Thyroid gland (tissue), 4 donors: ENCODE measurements around the gene FGFR4. TPM values are rescaled to one million over a fixed set of nuclear protein-coding genes. Genes with fewer than 3 reads are reported as not detected.

Experiments
- DNase-seq, 2 donors: peaks; one replicate each; pipeline ENCODE4 v3.0.0-alpha.2; 2019
- H3K27ac ChIP-seq, 3 donors: fragments of 200-600 bp; sonication (generic); 1 replicate in 2 of 3; 2 replicates in 1 of 3; pipeline ENCODE4 v1.5.1; 2016 to 2019; ENCODE audit warnings: mild to moderate bottlenecking in 1 of 3, moderate library complexity in 1 of 3
- H3K27me3 ChIP-seq: fragments of 200-600 bp; sonication (generic); one replicate; pipeline ENCODE4 v1.5.1; 2019
- H3K36me3 ChIP-seq, 2 donors: fragments of 200-600 bp; sonication (generic); one replicate each; pipeline ENCODE4 v1.5.1; 2016 to 2019
- H3K4me1 ChIP-seq, 2 donors: fragments of 200-600 bp; sonication (generic); one replicate each; pipeline ENCODE4 v1.5.1; 2017 to 2019
- H3K4me3 ChIP-seq, 3 donors: fragments of 200-600 bp; sonication (generic); replicated peaks in 1 of 3; 1 replicate in 2 of 3; 2 replicates in 1 of 3; pipeline ENCODE4 v1.5.1; 2016; ENCODE audit warnings: mild to moderate bottlenecking in 1 of 3
- H3K9me3 ChIP-seq: fragments of 200-600 bp; sonication (generic); one replicate; pipeline ENCODE4 v1.5.1; 2017
- POLR2A ChIP-seq, 2 donors: fragments of 450-650 bp; IDR thresholded peaks; one replicate each; pipeline ENCODE4 v1.6.1; 2017; ENCODE audit warnings: antibody characterized with exemption in 2 of 2, mild to moderate bottlenecking in 2 of 2, moderate library complexity in 1 of 2
- WGBS, 2 donors: methylation state at CpG; one replicate each; pipeline ENCODE4 v1.1.5; 2017; 5-methylcytosine and 5-hydroxymethylcytosine counted together
- intact Hi-C: fragments of 100-400 bp; cut with DNase I; formaldehyde crosslinking; loops from one replicate; pipeline ENCODE4 v1.15.1; 2023
- total RNA-seq, 4 donors: library from RNA; depleted of rRNA; stranded (reverse); fragments of >200 nt; gene quantifications; one replicate each; pipeline ENCODE4 v1.2.3, GENCODE V29; 2016
- TF ChIP-seq, protein P1 (sequence below), 6 experiments: fragments of 200-600 bp in 3 of 6; fragments of 450-650 bp in 3 of 6; sonication (generic) in 3 of 6; IDR thresholded peaks; one replicate each; pipeline ENCODE4 v1.5.1; 2016 to 2019; ENCODE audit warnings: antibody characterized with exemption in 6 of 6, mild to moderate bottlenecking in 2 of 6, inconsistent platforms in 1 of 6, moderate library complexity in 1 of 6

The FGFR4 gene
- total RNA-seq, 4 donors from 2014 or later, result 0.49 to 1.2 (median 1.1) TPM; not detected in 1

DNA sequence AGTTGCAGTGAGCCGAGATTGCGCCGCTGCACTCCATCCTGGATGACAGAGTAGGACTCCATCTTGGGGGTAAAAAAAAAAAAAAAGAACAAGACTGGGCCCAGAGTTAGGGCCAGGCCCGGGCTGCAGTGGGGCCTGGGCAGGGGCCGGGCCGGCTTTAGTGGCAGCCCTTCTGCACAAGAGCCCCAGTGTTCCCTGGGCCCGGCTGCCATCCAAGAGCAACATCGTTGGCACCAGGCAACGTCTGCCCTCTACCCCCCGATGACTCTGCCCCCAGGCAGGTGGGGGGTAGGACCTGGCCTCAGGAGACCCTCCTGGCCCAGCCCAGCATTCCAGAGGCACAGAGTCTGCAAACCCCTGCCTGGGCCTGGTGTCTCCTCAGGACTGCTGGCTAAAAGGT, 4.9 kb upstream of the FGFR4 start:
- H3K9me3 ChIP-seq, result no peaks in the 10 kb centered on the region
- no peak for DNase-seq
- H3K36me3 ChIP-seq, result no peaks in the 10 kb centered on the region
- intact Hi-C loops, result no loop called here
- H3K27me3 ChIP-seq, result no peaks in the 10 kb centered on the region
- TF ChIP-seq, protein P1, sequence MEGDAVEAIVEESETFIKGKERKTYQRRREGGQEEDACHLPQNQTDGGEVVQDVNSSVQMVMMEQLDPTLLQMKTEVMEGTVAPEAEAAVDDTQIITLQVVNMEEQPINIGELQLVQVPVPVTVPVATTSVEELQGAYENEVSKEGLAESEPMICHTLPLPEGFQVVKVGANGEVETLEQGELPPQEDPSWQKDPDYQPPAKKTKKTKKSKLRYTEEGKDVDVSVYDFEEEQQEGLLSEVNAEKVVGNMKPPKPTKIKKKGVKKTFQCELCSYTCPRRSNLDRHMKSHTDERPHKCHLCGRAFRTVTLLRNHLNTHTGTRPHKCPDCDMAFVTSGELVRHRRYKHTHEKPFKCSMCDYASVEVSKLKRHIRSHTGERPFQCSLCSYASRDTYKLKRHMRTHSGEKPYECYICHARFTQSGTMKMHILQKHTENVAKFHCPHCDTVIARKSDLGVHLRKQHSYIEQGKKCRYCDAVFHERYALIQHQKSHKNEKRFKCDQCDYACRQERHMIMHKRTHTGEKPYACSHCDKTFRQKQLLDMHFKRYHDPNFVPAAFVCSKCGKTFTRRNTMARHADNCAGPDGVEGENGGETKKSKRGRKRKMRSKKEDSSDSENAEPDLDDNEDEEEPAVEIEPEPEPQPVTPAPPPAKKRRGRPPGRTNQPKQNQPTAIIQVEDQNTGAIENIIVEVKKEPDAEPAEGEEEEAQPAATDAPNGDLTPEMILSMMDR (IDR thresholded peaks at IDR 0.05), result no peak
- TF ChIP-seq POLR2A (IDR thresholded peaks at IDR 0.05), result no peak
- H3K27ac ChIP-seq, result no peak overlapping the region
- no peak overlapping the region for H3K4me3 ChIP-seq
- 66 to 81% methylated on average over 6 to 10 of the region's 10 CpGs for WGBS, 2 donors
- peaks cover 1% of the 10 kb centered on the region in 2 donors for H3K4me1 ChIP-seq

DNA sequence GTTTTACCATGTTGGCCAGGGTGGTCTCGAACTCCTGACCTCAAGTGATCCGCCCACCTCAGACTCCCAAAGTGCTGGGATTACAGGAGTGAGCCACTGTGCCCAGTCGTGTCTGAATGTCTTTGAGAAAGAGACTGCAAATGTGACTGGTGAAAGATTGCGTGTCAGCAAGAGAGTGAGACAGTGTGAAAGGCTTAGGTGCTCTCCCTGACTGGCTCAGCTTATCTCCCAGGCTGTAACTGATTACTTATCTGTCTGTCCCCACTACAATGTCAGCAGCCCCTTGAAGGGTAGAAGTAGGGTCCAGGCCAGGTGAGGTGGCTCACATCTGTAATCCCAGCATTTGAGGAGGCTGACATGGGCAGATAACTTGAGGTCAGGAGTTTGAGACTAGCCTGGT, 3.4 kb upstream of the FGFR4 start:
- no peak overlapping the region for H3K27ac ChIP-seq
- DNase-seq, result no peak
- TF ChIP-seq, protein P1 (IDR thresholded peaks at IDR 0.05), result no peak
- TF ChIP-seq POLR2A (IDR thresholded peaks at IDR 0.05), result no peak
- H3K4me3 ChIP-seq, result no peak overlapping the region
- H3K4me1 ChIP-seq, result peaks cover 8 to 9% of the 10 kb centered on the region in 2 donors
- H3K9me3 ChIP-seq, result no peaks in the 10 kb centered on the region
- 64 to 66% methylated on average over 4 of the region's 4 CpGs for WGBS, 2 donors
- no peaks in the 10 kb centered on the region for H3K36me3 ChIP-seq
- intact Hi-C loops, result no loop called here
- no peaks in the 10 kb centered on the region for H3K27me3 ChIP-seq

DNA sequence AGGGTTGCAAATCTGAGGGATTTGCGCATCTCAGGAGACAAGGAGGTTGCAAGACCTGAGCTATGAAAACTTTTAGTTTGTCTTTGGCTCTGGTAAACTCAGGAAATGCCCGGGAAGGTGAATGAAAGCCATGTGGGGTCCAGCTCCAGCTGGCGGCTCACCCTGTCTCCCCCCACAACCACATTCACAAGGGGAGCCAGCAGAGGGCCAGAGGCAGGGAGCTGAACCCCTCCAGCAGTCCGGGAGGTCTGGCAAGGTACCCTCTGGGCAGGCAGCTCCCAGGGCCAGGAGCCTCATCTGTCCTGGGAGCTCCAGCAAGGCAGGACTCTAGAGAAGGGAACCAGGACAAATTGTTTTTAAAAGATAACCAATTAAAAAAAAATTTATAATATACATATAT, 2.5 kb upstream of the FGFR4 start:
- intact Hi-C loops, result no loop called here

DNA sequence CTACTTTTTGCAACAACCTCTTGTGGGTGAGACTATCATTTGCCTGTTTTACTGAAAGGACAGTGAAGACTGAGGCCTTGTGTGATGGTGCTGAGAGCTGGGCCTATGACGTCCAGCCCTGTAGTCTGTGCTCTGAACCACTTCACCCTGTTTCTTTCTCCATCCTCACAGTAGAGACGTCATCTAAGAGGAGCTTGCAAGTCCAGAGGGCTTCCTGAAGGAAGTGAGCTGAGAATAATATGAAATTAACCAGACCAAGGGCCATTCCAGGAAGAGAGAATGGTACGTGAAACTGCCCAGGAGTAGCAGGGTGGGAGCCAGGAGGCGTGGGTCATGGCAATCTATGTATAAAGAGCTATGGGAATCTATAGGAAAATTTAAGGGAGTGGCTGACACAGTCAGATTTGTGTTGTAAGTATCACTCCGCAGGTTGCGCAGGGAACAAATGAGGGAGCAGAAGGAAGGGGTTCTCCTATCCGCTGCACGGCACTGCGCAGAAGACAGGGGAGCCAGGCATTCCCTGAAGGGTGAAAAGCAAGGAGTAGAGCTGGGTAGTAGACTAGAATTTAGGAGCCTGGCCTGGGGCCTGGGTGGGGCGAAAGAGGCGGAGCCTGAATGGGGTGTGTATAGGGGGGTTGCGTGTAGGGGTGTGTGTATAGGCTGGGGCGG, 596 bp upstream of the FGFR4 start:
- Histone ChIP-seq H3K36me3 (no peaks in the 10 kb centered on the region), H3K27ac (no peak overlapping the region), H3K4me1 (peaks cover 8 to 9% of the 10 kb centered on the region in 2 donors), H3K27me3 (no peaks in the 10 kb centered on the region), H3K4me3 (no peak overlapping the region), H3K9me3 (no peaks in the 10 kb centered on the region)
- no peak for DNase-seq
- TF ChIP-seq, protein P1 (IDR thresholded peaks at IDR 0.05), result no peak
- no peak for TF ChIP-seq POLR2A (IDR thresholded peaks at IDR 0.05)
- WGBS, 2 donors, result 56 to 58% methylated on average over 11 to 12 of the region's 13 CpGs
- intact Hi-C loops, result no loop called here

More for the DNA sequence above, 2.5 kb upstream of the FGFR4 start:
- H3K9me3 ChIP-seq, result no peaks in the 10 kb centered on the region
- H3K36me3 ChIP-seq, result no peaks in the 10 kb centered on the region
- DNase-seq, result no peak
- H3K27me3 ChIP-seq, result no peaks in the 10 kb centered on the region
- no peak overlapping the region for H3K4me3 ChIP-seq
- TF ChIP-seq POLR2A (IDR thresholded peaks at IDR 0.05), result no peak
- TF ChIP-seq, protein P1 (IDR thresholded peaks at IDR 0.05), result no peak
- WGBS, 2 donors, result 45 to 47% methylated on average over 4 of the region's 4 CpGs
- peaks cover 8 to 9% of the 10 kb centered on the region in 2 donors for H3K4me1 ChIP-seq
- H3K27ac ChIP-seq, result no peak overlapping the region

DNA sequence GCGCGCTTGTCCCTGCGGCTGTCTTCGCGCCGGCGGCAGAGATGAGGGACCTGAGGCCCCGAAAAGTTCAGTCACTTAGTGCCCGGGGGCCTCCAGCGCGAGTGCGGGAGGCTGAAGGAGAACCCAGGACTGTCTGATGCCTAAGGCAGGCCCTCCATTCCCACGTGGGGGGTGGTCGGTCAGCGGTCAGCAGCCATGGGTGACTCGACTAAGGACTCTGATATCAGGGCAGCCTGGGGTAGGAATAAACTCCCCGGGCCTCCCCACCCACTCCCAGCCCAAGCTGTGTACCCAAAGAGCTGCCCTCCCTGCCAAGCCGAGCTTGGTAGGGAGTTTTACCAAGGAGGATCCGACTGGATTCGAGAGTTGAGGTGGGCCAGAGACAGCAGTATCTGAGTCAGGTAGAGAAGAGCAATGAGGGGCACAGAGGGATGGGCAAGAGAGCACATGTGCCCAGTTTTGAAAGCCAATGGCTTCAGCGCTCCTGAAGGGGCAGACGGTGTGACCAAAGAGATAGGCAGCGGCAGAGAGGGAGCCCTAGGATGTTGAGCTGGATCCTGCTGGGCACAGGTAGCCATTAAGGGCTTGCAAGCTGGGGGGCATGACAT, 787 bp downstream of the FGFR4 start:
- intact Hi-C loops, result no loop called here
- no peaks in the 10 kb centered on the region for H3K36me3 ChIP-seq
- peaks cover 8 to 9% of the 10 kb centered on the region in 2 donors for H3K4me1 ChIP-seq
- TF ChIP-seq POLR2A (IDR thresholded peaks at IDR 0.05), result no peak
- TF ChIP-seq, protein P1 (IDR thresholded peaks at IDR 0.05), result no peak
- no peaks in the 10 kb centered on the region for H3K27me3 ChIP-seq
- H3K27ac ChIP-seq, result no peak overlapping the region
- H3K9me3 ChIP-seq, result no peaks in the 10 kb centered on the region
- 29 to 76% methylated on average over 6 to 23 of the region's 23 CpGs for WGBS, 2 donors
- DNase-seq, result no peak
- peak overlapping the region in 1 of 3 donors; percentile 17 for H3K4me3 ChIP-seq
